ENCODE results near the gene MTMR3. TPM values are rescaled to one million over a fixed set of nuclear protein-coding genes. Genes with fewer than 3 reads are reported as not detected.

Gene MTMR3
- total and polyA plus RNA-seq, 4 donors = 6.0 to 38.8 (median 17.1) TPM

DNA sequence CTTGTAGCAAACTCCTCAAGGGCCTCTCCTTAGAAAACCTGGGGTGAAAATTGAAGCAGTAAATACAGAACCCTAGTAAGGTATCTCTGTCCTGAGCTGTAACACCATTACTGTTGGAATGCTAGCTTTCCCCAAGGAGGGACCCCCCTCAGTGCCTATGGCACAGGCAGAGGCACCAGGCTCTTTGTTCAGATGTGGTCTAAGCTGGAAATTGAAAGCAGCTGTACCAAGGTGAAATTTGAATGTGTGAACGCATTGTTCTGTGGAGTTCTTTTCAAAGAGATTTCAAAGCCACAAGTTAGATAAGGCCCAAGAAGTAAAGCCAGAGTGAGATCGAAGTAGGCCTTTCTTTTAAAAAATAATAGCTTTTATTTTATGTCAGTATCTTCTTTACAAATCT is 125.4 kb downstream of the MTMR3 start:
- Histone ChIP-seq H3K9ac (ENCODE audit: low read depth in 1 of 2, low read length in 2 of 2) (no peak overlapping the region), H3K4me3 (ENCODE audit: low read depth in 1 of 3, low read length in 3 of 3) (no peak overlapping the region), H3K36me3 (ENCODE audit: control insufficient read depth in 4 of 4, insufficient read depth in 3 of 4, low read depth in 1 of 4, low read length in 3 of 4) (peaks cover 3 to 58% (median 35%) of the 10 kb centered on the region in 4 donors), H3K27me3 (ENCODE audit: control insufficient read depth in 4 of 4, insufficient read depth in 4 of 4, low read length in 3 of 4) (no peaks in the 10 kb centered on the region), H3K4me1 (ENCODE audit: control insufficient read depth in 4 of 4, insufficient read depth in 4 of 4, low read length in 3 of 4) (peaks cover 0 to 6% (median 4%) of the 10 kb centered on the region in 4 donors), H3K27ac (ENCODE audit: low read depth in 1 of 2, low read length in 2 of 2) (no peak overlapping the region), H3K9me3 (ENCODE audit: control insufficient read depth in 4 of 4, low read length in 3 of 4) (no peaks in the 10 kb centered on the region)
- 89% methylated on average over 2 of the region's 2 CpGs for WGBS
- no peak for DNase-seq (ENCODE audit: low spot score)
- TF ChIP-seq JUND (IDR thresholded peaks at IDR 0.05) (no peak), YY1 (IDR thresholded peaks at IDR 0.05) (no peak), SP1 (IDR thresholded peaks at IDR 0.05) (no peak), RAD21 (IDR thresholded peaks at IDR 0.05) (no peak), HNF4G (IDR thresholded peaks at IDR 0.05) (no peak)
- TF ChIP-seq, protein P1, sequence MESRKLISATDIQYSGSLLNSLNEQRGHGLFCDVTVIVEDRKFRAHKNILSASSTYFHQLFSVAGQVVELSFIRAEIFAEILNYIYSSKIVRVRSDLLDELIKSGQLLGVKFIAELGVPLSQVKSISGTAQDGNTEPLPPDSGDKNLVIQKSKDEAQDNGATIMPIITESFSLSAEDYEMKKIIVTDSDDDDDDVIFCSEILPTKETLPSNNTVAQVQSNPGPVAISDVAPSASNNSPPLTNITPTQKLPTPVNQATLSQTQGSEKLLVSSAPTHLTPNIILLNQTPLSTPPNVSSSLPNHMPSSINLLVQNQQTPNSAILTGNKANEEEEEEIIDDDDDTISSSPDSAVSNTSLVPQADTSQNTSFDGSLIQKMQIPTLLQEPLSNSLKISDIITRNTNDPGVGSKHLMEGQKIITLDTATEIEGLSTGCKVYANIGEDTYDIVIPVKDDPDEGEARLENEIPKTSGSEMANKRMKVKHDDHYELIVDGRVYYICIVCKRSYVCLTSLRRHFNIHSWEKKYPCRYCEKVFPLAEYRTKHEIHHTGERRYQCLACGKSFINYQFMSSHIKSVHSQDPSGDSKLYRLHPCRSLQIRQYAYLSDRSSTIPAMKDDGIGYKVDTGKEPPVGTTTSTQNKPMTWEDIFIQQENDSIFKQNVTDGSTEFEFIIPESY (IDR thresholded peaks at IDR 0.05) = no peak

DNA sequence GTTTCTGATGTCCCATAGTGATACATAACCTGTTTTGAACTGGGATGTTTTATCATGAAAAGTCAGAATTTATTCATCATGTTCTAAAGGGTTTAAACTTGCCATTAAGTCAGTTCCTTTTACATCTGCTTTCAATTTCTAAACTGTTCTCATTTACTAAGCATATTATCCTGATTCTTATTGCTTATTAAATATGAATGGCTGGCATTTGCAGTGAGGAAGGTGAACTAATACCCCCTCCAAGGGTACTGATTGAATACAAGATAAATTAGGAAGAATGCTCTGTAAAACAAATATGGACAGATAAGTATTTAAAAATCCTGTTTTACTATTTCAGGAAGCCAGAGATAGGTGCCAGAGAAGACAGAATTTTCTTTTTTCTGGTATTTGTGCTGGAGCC is 126.5 kb downstream of the MTMR3 start:
- TF ChIP-seq, protein P2, sequence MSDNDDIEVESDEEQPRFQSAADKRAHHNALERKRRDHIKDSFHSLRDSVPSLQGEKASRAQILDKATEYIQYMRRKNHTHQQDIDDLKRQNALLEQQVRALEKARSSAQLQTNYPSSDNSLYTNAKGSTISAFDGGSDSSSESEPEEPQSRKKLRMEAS (IDR thresholded peaks at IDR 0.05) = no peak
- TF ChIP-seq FOXA2 (IDR thresholded peaks at IDR 0.05) (no peak), NR2F2 (IDR thresholded peaks at IDR 0.05) (no peak), YY1 (IDR thresholded peaks at IDR 0.05) (no peak), JUND (IDR thresholded peaks at IDR 0.05) (no peak), EGR1 (IDR thresholded peaks at IDR 0.05; ENCODE audit: low read depth in 2 of 2) (no peak), FOXA1 (IDR thresholded peaks at IDR 0.05) (no peak), HNF4G (IDR thresholded peaks at IDR 0.05) (no peak), GABPA (IDR thresholded peaks at IDR 0.05 in 1 of 2, conservative IDR thresholded peaks at IDR 0.05 in 1 of 2) (no peak), RAD21 (IDR thresholded peaks at IDR 0.05) (no peak), TAF1 (conservative IDR thresholded peaks at IDR 0.05) (no peak)
- TF ChIP-seq, protein P1 (IDR thresholded peaks at IDR 0.05) = no peak
- TF ChIP-seq, protein P3, sequence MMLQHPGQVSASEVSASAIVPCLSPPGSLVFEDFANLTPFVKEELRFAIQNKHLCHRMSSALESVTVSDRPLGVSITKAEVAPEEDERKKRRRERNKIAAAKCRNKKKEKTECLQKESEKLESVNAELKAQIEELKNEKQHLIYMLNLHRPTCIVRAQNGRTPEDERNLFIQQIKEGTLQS (IDR thresholded peaks at IDR 0.05) = no peak
- TF ChIP-seq, protein P4, sequence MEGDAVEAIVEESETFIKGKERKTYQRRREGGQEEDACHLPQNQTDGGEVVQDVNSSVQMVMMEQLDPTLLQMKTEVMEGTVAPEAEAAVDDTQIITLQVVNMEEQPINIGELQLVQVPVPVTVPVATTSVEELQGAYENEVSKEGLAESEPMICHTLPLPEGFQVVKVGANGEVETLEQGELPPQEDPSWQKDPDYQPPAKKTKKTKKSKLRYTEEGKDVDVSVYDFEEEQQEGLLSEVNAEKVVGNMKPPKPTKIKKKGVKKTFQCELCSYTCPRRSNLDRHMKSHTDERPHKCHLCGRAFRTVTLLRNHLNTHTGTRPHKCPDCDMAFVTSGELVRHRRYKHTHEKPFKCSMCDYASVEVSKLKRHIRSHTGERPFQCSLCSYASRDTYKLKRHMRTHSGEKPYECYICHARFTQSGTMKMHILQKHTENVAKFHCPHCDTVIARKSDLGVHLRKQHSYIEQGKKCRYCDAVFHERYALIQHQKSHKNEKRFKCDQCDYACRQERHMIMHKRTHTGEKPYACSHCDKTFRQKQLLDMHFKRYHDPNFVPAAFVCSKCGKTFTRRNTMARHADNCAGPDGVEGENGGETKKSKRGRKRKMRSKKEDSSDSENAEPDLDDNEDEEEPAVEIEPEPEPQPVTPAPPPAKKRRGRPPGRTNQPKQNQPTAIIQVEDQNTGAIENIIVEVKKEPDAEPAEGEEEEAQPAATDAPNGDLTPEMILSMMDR (IDR thresholded peaks at IDR 0.05; ENCODE audit: low read depth, low read length, missing input control) = no peak
- H3K9me3 ChIP-seq (ENCODE audit: control insufficient read depth in 4 of 4, low read length in 3 of 4) = no peaks in the 10 kb centered on the region
- H3K27me3 ChIP-seq (ENCODE audit: control insufficient read depth in 4 of 4, insufficient read depth in 4 of 4, low read length in 3 of 4) = no peaks in the 10 kb centered on the region
- DNase-seq (ENCODE audit: low spot score) = no peak
- peaks cover 1 to 62% (median 41%) of the 10 kb centered on the region in 4 donors for H3K36me3 ChIP-seq (ENCODE audit: control insufficient read depth in 4 of 4, insufficient read depth in 3 of 4, low read depth in 1 of 4, low read length in 3 of 4)
- H3K4me3 ChIP-seq (ENCODE audit: low read depth in 1 of 3, low read length in 3 of 3) = no peak overlapping the region
- H3K27ac ChIP-seq (ENCODE audit: low read depth in 1 of 2, low read length in 2 of 2) = no peak overlapping the region
- H3K4me1 ChIP-seq (ENCODE audit: control insufficient read depth in 4 of 4, insufficient read depth in 4 of 4, low read length in 3 of 4) = peaks cover 0 to 3% (median under 1%) of the 10 kb centered on the region in 4 donors
- no peak overlapping the region for H3K9ac ChIP-seq (ENCODE audit: low read depth in 1 of 2, low read length in 2 of 2)
